Astrocyte of the cerebellum (primary cell): ENCODE results near the gene ATP6V0D1.

ENCODE experiments used
- DNase-seq: peaks from one replicate; pipeline ENCODE4 v3.0.0-alpha.2; 2011; ENCODE audit warnings: low read depth
- H3K4me3 ChIP-seq: 2 replicates; pipeline ENCODE4 v1.5.1; 2011; ENCODE audit warnings: mild to moderate bottlenecking, low read depth, low read length, moderate library complexity
- in situ Hi-C: cut with HindIII; loops from 2 replicates; pipeline ENCODE4 v1.10.0; 2017; ENCODE audit warnings: low sequenced_read_pairs
- TF ChIP-seq, protein P1 (sequence below): IDR thresholded peaks from 2 replicates; pipeline ENCODE4 v1.5.1; 2012; ENCODE audit warnings: low read length, low read depth, moderate library complexity, mild to moderate bottlenecking; ENCODE audit errors: missing control alignments

The ATP6V0D1 gene

DNA sequence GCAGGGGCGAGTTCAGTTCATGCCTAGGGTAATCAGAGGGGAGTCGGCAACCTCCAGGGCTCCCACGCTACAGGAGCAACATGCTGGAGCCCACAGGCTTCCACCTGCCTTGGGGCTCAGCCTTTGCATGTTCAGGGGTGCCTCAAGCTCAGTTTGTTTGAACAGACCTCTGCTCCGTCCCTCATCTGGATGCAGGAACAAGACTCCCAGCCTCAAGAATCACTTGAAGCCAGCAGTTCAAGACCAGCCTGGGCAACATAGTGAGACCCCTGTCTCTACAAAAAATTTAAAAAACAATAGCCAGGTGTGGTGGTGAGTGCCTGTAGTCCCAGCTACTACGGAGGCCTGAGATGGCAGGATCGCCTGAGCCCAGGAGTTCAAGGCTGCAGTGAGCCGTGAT lies 54.9 kb downstream of the ATP6V0D1 start:
- H3K4me3 ChIP-seq, result no peak overlapping the region
- in situ Hi-C loops, result no loop called here
- no peak for DNase-seq
- TF ChIP-seq, protein P1, sequence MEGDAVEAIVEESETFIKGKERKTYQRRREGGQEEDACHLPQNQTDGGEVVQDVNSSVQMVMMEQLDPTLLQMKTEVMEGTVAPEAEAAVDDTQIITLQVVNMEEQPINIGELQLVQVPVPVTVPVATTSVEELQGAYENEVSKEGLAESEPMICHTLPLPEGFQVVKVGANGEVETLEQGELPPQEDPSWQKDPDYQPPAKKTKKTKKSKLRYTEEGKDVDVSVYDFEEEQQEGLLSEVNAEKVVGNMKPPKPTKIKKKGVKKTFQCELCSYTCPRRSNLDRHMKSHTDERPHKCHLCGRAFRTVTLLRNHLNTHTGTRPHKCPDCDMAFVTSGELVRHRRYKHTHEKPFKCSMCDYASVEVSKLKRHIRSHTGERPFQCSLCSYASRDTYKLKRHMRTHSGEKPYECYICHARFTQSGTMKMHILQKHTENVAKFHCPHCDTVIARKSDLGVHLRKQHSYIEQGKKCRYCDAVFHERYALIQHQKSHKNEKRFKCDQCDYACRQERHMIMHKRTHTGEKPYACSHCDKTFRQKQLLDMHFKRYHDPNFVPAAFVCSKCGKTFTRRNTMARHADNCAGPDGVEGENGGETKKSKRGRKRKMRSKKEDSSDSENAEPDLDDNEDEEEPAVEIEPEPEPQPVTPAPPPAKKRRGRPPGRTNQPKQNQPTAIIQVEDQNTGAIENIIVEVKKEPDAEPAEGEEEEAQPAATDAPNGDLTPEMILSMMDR, result no peak

DNA sequence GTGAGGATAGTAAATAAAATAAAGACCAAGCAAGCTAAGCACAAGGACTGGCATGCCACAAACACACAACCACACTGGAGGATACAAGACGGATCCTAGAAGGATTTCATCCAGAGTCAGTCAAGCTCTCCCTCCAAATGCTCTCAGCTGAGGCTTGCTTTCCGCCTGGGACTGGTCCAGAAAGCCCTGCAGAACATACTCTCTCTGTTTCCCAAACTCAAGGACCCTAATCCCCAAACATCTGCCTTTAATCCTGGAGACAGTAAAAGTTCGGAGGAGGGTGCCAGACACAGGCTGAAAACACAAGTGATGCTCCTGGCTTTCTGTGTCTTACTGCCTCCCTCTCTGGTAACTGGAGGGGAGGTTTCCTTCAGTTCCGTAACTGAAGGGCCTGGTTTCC lies 55.4 kb downstream of the ATP6V0D1 start:
- no peak for DNase-seq
- in situ Hi-C loops, result no loop called here
- no peak overlapping the region for H3K4me3 ChIP-seq
- TF ChIP-seq, protein P1, result no peak

DNA sequence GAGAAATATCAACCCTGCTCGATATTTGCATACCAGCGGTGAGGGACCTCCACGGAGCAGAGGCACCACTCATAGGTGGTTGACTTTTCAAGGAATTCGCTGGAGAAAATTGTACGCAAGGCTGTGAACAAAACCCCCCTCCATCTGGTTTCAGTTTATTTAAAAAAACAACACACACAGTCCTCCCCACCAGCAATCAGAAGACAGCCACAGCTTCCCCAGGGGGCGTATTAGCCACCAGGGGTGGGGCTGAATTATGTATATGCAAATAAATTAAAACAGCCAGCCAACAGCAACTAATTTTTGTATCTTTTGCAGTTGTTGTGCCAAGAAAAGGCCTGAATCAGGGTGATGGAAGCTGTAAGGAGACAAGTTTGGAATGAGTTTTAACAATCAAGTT lies 55.9 kb downstream of the ATP6V0D1 start:
- no peak for DNase-seq
- no peak overlapping the region for H3K4me3 ChIP-seq
- in situ Hi-C loops, result no loop called here
- TF ChIP-seq, protein P1, result no peak

DNA sequence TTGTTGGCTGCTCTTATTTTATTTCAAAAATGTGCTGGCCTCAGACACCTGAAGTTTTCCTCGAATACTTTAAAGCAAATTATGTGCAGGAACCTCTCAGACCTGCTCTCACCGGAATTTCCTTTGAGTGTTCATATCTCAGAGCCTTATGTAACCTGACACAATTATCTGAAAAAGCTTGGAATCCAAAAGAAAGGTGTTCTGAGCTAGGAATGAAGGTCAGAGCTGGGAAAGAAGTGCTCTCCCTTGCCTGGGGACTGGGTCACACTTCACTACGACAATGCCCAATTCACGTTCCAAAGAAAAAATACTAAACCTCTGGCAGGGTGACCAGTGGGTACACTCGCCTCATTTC lies 56.7 kb downstream of the ATP6V0D1 start:
- in situ Hi-C loops, result no loop called here
- DNase-seq, result no peak
- TF ChIP-seq, protein P1, result no peak

DNA sequence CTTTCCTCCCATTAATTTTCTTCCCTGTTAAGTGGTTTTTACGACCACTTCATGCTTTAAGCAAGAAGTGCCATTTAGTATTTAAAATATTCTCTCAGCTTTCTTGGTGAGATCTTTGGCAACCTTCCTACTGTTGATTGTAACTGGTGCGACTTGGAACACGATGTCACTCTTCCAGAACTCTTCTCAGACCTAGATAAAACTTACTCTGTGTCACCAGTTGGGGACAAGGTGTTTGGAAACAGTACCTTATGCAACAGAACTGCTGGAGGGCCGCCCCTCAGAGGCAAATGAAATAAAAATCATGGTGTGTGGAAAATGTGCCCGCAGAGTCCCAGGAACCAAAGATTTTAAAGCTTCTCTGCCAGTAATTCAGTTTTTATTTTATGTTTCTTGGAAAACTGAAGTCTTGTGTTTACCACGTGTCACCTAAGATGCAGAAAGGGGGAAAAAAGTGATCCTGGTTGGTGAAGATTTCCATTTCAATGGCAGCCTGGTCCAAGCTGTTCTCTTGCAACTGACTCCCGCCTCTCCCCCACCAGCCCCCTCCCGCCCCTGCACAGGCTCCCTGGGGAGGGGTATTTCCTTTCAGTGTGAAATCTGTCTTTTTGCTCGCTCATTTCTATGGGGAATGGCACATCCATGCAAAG lies 57.2 kb downstream of the ATP6V0D1 start:
- DNase-seq, result no peak
- in situ Hi-C loops, result no loop called here
- TF ChIP-seq, protein P1, result no peak
- no peak overlapping the region for H3K4me3 ChIP-seq

More for the DNA sequence above, 56.7 kb downstream of the ATP6V0D1 start:
- H3K4me3 ChIP-seq, result no peak overlapping the region

DNA sequence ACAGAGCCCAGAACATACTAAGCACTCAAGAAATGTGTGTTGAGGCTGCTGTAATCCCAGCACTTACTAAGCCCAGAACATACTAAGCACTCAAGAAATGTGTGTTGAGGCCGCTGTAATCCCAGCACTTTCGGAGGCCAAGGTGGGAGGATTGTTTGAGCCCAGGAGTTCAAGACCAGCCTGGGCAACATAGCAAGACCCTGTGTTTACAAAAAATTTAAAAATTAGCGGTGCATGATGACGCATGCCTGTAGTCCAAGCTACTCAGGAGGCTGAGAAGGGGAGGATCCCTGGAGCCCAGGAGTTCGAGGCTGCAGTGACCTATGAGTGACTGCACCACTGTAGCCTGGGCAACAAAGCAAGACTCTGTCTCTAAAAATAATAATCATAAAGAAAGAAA lies 57.9 kb downstream of the ATP6V0D1 start:
- in situ Hi-C loops, result no loop called here
- no peak overlapping the region for H3K4me3 ChIP-seq
- no peak for DNase-seq
- TF ChIP-seq, protein P1, result no peak

DNA sequence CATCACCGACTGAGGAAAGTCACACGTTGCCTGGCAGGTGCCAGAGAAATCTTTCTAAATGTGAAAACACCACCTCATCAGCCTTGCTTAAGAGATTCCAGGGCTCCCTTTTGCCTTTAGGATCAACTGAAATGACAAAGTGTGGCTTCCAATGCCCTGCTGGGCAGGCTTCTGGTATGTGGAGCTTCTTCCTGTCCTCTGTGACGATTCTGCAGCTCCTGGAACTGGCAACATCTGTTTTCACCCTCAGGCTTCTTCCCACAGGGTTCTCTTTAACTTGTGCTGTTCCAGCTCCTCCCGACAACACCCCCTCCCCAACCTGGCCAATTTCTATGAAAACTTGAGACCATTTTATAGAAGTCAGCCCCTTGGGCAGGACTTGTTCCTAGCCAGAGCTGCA lies 59.9 kb downstream of the ATP6V0D1 start:
- DNase-seq, result no peak
- no peak overlapping the region for H3K4me3 ChIP-seq
- TF ChIP-seq, protein P1, result no peak
- in situ Hi-C loops, result no loop called here
